Bronchial epithelial cell (primary cell): ENCODE measurements around the gene SUCLG2. TPM values are rescaled to one million over a fixed set of nuclear protein-coding genes. Genes with fewer than 3 reads are reported as not detected.

Experiments used
- DNase-seq: peaks from one replicate; pipeline ENCODE4 v3.0.0-alpha.2; 2010; ENCODE audit warnings: low read depth
- FAIRE-seq: peaks from 2 replicates; lab custom pipeline; 2011; peaks lifted over from hg19 to GRCh38; lab: Jason Lieb, UNC
- H3K27me3 ChIP-seq: 2 replicates; pipeline ENCODE4 v1.5.1; 2011; ENCODE audit warnings: low read length; ENCODE audit not compliant: control insufficient read depth, insufficient read depth
- H3K36me3 ChIP-seq: 2 replicates; pipeline ENCODE4 v1.5.1; 2011; ENCODE audit warnings: low read length; ENCODE audit not compliant: control insufficient read depth, insufficient read depth
- H3K4me3 ChIP-seq: 2 replicates; pipeline ENCODE4 v1.5.1; 2011; ENCODE audit warnings: mild to moderate bottlenecking, low read depth, low read length, control low read depth
- total RNA-seq: library from RNA; depleted of rRNA; stranded (reverse); fragments of >200 nt; gene quantifications from 2 replicates; pipeline ENCODE4 v1.2.1, GENCODE V29; 2014
- TF ChIP-seq, protein P1 (sequence below): IDR thresholded peaks from 2 replicates; pipeline ENCODE4 v1.5.1; 2011; ENCODE audit warnings: mild to moderate bottlenecking, moderate library complexity, low read length, control low read depth, inconsistent platforms; ENCODE audit not compliant: insufficient read depth, severe bottlenecking

The SUCLG2 gene
- total RNA-seq, 1 donor from 2014 or later = 42.1 TPM

DNA sequence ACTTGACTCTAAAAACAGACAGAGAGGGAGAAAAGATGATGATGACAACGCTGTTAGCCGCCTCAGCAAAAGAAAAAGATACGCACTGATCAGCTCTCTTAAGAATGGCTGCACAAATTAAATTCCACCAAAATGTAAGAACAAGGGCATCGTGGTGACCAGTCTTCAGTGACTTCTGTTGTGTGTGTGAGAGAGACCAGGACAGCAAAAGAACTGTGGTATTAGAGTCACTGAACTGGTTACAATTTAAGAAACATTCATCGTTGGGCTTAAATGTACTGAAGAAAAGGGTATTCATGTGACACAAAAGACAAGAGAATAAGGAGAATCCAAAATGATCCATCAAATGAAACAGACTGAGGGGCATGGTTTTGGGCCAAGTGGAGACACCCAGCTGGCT, 86.5 kb downstream of the SUCLG2 start:
- TF ChIP-seq, protein P1, sequence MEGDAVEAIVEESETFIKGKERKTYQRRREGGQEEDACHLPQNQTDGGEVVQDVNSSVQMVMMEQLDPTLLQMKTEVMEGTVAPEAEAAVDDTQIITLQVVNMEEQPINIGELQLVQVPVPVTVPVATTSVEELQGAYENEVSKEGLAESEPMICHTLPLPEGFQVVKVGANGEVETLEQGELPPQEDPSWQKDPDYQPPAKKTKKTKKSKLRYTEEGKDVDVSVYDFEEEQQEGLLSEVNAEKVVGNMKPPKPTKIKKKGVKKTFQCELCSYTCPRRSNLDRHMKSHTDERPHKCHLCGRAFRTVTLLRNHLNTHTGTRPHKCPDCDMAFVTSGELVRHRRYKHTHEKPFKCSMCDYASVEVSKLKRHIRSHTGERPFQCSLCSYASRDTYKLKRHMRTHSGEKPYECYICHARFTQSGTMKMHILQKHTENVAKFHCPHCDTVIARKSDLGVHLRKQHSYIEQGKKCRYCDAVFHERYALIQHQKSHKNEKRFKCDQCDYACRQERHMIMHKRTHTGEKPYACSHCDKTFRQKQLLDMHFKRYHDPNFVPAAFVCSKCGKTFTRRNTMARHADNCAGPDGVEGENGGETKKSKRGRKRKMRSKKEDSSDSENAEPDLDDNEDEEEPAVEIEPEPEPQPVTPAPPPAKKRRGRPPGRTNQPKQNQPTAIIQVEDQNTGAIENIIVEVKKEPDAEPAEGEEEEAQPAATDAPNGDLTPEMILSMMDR = no peak
- Histone ChIP-seq H3K27me3 (no peaks in the 10 kb centered on the region), H3K36me3 (no peaks in the 10 kb centered on the region), H3K4me3 (no peak overlapping the region)
- no peak for FAIRE-seq
- DNase-seq = no peak

DNA sequence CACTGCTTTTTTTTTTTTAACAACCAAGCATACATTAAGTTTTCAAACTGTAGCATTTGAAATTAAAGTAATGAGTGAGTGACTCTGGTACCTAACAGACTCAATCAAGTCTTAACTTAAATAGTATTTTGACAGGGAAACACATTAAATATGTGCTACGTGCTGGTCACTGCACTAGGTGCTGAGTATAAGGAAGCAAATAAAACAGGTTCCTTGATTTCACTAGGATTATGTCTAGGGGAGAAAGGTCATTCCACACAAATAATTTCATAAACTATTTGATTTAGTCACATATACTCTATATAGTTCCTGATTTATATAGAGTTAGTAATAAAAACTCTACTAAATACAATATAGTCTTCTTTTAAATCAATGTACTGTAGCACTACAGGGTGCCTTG, 89.4 kb downstream of the SUCLG2 start:
- no peaks in the 10 kb centered on the region for H3K36me3 ChIP-seq
- FAIRE-seq = no peak
- TF ChIP-seq, protein P1 = no peak
- H3K27me3 ChIP-seq = no peaks in the 10 kb centered on the region
- no peak for DNase-seq
- no peak overlapping the region for H3K4me3 ChIP-seq

DNA sequence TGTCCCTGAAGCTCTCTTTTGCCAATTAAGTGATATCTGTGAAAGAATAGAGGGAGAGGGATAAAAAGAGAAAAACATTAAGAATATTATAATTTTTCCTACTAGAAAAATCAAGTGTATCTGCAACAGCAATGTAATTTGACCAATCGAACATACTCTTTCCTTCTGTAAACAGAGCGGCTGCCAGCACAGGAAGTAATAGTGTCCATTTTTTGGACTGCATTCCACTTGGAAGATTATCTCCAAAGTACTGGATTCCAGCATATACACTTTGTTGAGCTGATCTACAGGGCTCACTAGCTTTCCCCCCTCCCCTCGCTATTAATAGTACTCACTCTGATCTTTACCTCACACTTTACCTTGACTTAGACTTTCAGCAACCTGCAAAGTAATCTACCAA, 90.4 kb downstream of the SUCLG2 start:
- no peaks in the 10 kb centered on the region for H3K27me3 ChIP-seq
- no peaks in the 10 kb centered on the region for H3K36me3 ChIP-seq
- TF ChIP-seq, protein P1 = no peak
- no peak overlapping the region for H3K4me3 ChIP-seq
- DNase-seq (no peak), FAIRE-seq (no peak)

DNA sequence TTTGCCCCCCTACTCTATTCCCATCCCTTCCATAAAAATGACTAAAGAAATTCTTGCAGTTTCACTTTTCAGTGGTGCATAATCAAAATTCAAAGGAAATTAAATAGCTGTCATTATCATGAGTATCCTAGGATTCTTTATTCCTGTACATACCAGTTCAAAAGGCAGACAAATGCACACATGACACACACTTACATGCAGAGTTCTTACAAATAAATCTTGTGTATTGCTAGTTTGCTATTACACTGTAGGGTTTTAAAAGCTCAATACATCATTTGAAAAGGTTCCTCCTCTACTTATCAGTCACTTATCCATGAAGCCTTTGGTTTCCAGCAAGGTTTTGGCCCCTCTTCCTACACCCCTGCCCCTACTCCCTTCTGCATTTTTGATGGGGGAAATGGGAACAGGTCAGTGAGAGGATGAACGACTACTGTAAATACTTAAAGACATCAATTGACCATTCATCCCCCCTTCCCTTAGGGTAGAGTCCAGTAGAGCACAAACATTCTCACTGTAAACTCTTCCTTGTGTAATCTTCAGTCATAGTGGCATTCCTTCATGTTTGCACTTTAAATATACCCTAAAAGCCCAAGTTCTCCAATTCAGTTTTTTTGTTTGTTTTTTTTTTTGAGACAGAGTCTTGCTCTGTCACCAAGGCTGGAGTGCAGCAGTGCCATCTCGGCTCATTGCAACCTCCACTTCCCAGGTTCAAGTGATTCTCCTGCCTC, 92.6 kb downstream of the SUCLG2 start:
- TF ChIP-seq, protein P1 = no peak
- no peak for FAIRE-seq
- no peak for DNase-seq
- Histone ChIP-seq H3K27me3 (no peaks in the 10 kb centered on the region), H3K36me3 (peaks cover 1% of the 10 kb centered on the region), H3K4me3 (no peak overlapping the region)

DNA sequence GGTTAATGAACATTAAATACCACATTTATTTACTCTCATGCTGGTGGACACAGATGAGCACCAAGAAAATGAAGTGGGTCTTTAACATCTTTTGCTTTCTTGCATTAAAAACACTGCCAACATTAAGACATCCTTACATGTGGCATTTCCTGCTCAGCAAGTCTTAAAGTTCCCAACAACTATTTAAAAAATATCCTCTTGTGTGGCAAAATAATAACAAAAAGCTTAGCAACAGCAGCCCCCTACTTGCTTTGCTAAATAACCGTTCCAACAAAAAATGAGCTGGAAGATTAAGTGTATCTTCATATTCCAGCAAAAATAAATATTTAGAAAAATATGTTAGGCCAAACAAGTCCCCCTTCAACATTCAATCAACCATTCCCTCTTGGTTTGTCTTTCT, 93.1 kb downstream of the SUCLG2 start:
- FAIRE-seq = no peak
- TF ChIP-seq, protein P1 = no peak
- Histone ChIP-seq H3K4me3 (no peak overlapping the region), H3K36me3 (peaks cover 1% of the 10 kb centered on the region), H3K27me3 (no peaks in the 10 kb centered on the region)
- DNase-seq = no peak

DNA sequence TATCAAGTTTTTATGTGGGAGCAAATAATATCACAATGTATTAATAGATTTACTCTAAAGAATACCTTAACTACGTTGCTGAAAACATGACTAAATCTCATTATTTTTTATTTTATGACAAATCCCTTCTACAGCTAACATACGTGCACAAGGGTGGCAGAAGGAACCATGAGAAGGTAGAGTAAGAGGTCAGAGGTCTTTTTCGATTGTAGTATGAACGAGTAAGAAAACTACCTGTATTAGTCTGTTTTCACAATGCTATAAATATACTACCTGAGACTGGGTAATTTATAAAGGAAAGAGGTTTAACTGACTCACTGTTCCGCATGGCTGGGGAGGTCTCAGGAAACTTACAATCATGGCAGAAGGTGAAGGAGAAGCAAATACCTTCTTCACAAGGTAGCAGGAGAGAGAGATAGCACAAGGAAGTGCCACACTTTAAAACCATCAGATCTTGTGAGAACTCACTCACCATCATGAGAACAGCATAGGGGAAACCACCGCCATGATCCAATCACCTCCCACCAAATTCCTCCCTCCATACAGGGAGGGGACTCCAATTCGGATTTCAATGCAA, 95.3 kb downstream of the SUCLG2 start:
- Histone ChIP-seq H3K27me3 (no peaks in the 10 kb centered on the region), H3K36me3 (peaks cover 1% of the 10 kb centered on the region), H3K4me3 (no peak overlapping the region)
- FAIRE-seq (no peak), DNase-seq (no peak)
- TF ChIP-seq, protein P1 = no peak
